Activated naive CD4-positive, alpha-beta T cell treated with anti-CD3 and anti-CD28 coated beads for 36 hours (primary cell): ENCODE data around the gene ZFP36L1. TPM values are rescaled to one million over a fixed set of nuclear protein-coding genes. Genes with fewer than 3 reads are reported as not detected.
"Not testable (repeated sequence)": the region's sequence is repeated elsewhere in the genome, so short reads cannot be mapped to it uniquely, and the experiment has no call there.

ENCODE experiments used
- CTCF ChIA-PET: fragments of 350-600 bp; sonication (Branson Sonifier 250); formaldehyde crosslinking; loops from one replicate; lab custom pipeline; 2021; ENCODE audit warnings: antibody characterized with exemption; lab: Charles Lee
- DNase-seq: peaks from one replicate; pipeline ENCODE4 v3.0.0-alpha.2; 2020
- H3K27ac Mint-ChIP-seq: one replicate; pipeline ENCODE4 v1.8.0; 2021; ENCODE audit warnings: mild to moderate bottlenecking, mixed read lengths
- H3K27me3 Mint-ChIP-seq: one replicate; pipeline ENCODE4 v1.8.0; 2021; ENCODE audit warnings: low read depth, mixed read lengths
- H3K36me3 Mint-ChIP-seq: one replicate; pipeline ENCODE4 v1.8.0; 2021; ENCODE audit warnings: low read depth, mixed read lengths
- H3K4me1 Mint-ChIP-seq: one replicate; pipeline ENCODE4 v1.8.0; 2021; ENCODE audit warnings: low read depth, mixed read lengths
- H3K4me3 Mint-ChIP-seq: one replicate; pipeline ENCODE4 v1.8.0; 2021; ENCODE audit warnings: mild to moderate bottlenecking, moderate library complexity, mixed read lengths
- H3K9me3 Mint-ChIP-seq: one replicate; pipeline ENCODE4 v1.8.0; 2021; ENCODE audit warnings: mixed read lengths
- intact Hi-C: fragments of 100-400 bp; cut with micrococcal nuclease; formaldehyde crosslinking; loops from one replicate; pipeline ENCODE4 v1.15.1; 2023
- total RNA-seq, 2 experiments: library from RNA; stranded (reverse); gene quantifications; one replicate each; pipeline ENCODE4 v1.2.3, GENCODE V29; 2021

The ZFP36L1 gene
- total RNA-seq, 2 experiments from 2014 or later = 76.8 to 85.1 TPM

GRCh38 chr14:68767248-68767645, 25.6 kb downstream of the ZFP36L1 start:
- Mint-ChIP-seq H3K9me3 (no peaks in the 10 kb centered on the region), H3K27ac (no peak overlapping the region), H3K27me3 (no peaks in the 10 kb centered on the region), H3K36me3 (no peaks in the 10 kb centered on the region), H3K4me1 (peaks cover 36% of the 10 kb centered on the region), H3K4me3 (no peak overlapping the region)
- CTCF ChIA-PET = interaction anchor here (0.8 to 1.6 kb wide), 3 partner anchors 19 to 50 kb away, joined by 3 read pairs; no protein-coding TSS in a partner anchor
- DNase-seq = no peak
- intact Hi-C loops = loop anchor here (1.0 kb wide), 1 partner anchor 49 kb away; no protein-coding TSS in a partner anchor

DNA sequence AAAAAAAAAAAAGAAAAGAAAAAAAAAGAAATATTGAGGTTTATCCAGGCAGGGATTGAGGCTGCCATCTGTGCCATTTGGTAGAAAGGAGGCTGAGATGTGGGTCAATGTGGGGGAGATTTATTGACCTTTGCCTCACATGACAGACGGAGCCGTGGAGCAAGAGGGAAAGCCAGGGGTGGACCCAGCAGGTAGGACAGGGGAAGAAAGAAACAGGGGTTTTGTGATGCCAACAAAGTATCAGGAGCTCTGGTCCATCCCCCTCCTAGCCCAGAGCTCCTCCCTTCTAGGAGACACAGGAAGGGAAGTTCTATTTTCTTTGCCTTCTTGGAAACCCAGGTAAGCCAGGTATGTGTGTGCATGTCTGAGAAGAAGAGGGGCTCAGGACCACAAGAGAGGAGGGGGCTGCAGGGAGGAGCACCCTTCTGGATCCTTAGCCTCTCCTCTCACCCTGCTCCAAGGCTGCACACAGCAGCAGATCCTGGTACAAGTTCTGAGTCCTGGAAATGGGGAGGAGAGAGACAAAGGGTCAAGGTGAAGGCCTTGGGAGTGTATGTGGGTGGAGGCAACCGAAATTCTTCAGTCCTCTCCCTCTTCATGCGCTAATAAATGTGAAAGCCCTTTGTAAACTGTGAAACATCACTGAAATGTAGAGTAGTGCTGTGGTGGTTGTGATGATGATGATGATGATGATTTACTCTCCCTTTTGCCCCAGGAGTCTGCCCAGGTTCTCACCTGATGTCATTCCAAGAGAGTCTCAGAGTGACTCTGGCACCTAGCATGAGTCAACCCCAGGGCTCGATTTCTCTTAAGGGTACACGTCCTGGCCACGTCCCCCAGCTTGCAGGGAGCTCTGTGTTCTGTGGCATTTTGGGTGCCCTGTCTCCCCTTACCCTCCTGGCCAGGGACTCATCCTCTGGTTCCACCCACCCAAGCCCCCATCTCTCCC, 26.3 kb downstream of the ZFP36L1 start:
- CTCF ChIA-PET = interaction anchor here (0.8 to 1.6 kb wide), 2 partner anchors 13 to 51 kb away, joined by 3 read pairs; no protein-coding TSS in a partner anchor
- Mint-ChIP-seq H3K9me3 (no peaks in the 10 kb centered on the region), H3K4me1 (peaks cover 30% of the 10 kb centered on the region), H3K36me3 (no peaks in the 10 kb centered on the region), H3K27me3 (no peaks in the 10 kb centered on the region), H3K4me3 (no peak overlapping the region), H3K27ac (peak overlapping the region; percentile 55)
- intact Hi-C loops = loop anchor here (1.0 kb wide), 1 partner anchor 50 kb away; no protein-coding TSS in a partner anchor
- DNase-seq = no peak

DNA sequence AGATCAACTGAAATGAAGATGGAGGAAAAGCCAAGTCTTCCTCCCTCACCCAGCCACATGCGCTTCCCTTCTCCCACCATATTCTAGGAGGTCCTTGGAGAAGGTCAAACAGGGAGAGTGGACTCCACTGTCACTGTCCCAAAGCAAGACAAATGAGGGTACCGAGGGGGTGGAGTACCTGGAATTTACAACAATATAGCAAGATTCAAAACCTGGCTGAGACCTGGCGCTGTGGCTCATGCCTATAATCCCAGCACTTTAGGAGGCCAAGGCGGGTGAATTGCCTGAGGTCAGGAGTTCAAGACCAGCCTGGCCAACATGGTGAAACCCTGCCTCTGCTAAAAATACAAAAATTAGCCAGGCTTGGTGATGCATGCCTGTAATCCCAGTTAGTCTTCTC, 29.0 kb downstream of the ZFP36L1 start:
- intact Hi-C loops, H3K4me3 Mint-ChIP-seq, H3K27ac Mint-ChIP-seq: not testable (repeated sequence)

GRCh38 chr14:68762953-68763764, 29.7 kb downstream of the ZFP36L1 start:
- H3K4me1 Mint-ChIP-seq = peaks cover 18% of the 10 kb centered on the region
- H3K27ac Mint-ChIP-seq = no peak overlapping the region
- DNase-seq = no peak
- CTCF ChIA-PET = interaction anchor here (0.7 to 1.4 kb wide), 3 partner anchors 13 to 25 kb away, joined by 3 read pairs; no protein-coding TSS in a partner anchor
- H3K36me3 Mint-ChIP-seq = no peaks in the 10 kb centered on the region
- intact Hi-C loops = no loop called here
- H3K9me3 Mint-ChIP-seq = no peaks in the 10 kb centered on the region
- H3K27me3 Mint-ChIP-seq = no peaks in the 10 kb centered on the region
- no peak overlapping the region for H3K4me3 Mint-ChIP-seq

More for the DNA sequence above, 29.0 kb downstream of the ZFP36L1 start:
- CTCF ChIA-PET, H3K9me3 Mint-ChIP-seq, H3K36me3 Mint-ChIP-seq, H3K27me3 Mint-ChIP-seq, DNase-seq: not testable (repeated sequence)
- peaks cover 18% of the 10 kb centered on the region for H3K4me1 Mint-ChIP-seq

- Mint-ChIP-seq H3K4me3 (no peak overlapping the region), H3K36me3 (no peaks in the 10 kb centered on the region), H3K27me3 (no peaks in the 10 kb centered on the region), H3K9me3 (no peaks in the 10 kb centered on the region), H3K27ac (no peak overlapping the region), H3K4me1 (peaks cover 14% of the 10 kb centered on the region)
- DNase-seq = no peak
- CTCF ChIA-PET = no interaction called here
- intact Hi-C loops = no loop called here
Measured at GRCh38 chr14:68761391-68761790, 31.5 kb downstream of the ZFP36L1 start.

DNA sequence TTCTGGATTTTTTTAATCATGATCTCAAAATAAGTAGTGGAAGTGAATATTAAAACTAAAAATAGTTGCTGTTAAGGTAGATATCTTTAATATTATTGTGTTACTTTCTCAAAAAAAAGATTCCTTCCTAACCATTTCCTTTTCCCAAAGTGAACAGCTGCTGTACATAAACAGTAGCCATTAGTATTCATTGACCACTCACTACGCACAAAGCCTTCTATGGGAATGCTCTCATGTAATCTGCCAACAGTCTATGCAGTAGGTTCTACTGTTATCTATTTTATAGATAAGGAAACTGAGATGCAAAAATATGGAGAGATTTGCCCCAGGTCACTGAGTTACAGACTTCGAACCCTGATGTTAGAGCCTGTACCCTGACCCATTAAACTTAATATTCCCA, 32.1 kb downstream of the ZFP36L1 start:
- Mint-ChIP-seq H3K4me1 (peaks cover 14% of the 10 kb centered on the region), H3K27me3 (no peaks in the 10 kb centered on the region), H3K36me3 (no peaks in the 10 kb centered on the region), H3K27ac (no peak overlapping the region), H3K4me3 (no peak overlapping the region), H3K9me3 (no peaks in the 10 kb centered on the region)
- DNase-seq = no peak
- CTCF ChIA-PET = interaction anchor here (0.7 kb wide), 1 partner anchor 348 kb away, joined by 3 read pairs; no protein-coding TSS in a partner anchor
- intact Hi-C loops = no loop called here

- Mint-ChIP-seq H3K9me3 (no peaks in the 10 kb centered on the region), H3K27ac (no peak overlapping the region), H3K4me3 (no peak overlapping the region), H3K27me3 (no peaks in the 10 kb centered on the region), H3K36me3 (no peaks in the 10 kb centered on the region), H3K4me1 (peaks cover 11% of the 10 kb centered on the region)
- CTCF ChIA-PET = interaction anchor here (0.7 kb wide), 1 partner anchor 347 kb away, joined by 3 read pairs; no protein-coding TSS in a partner anchor
- DNase-seq = no peak
- intact Hi-C loops = no loop called here
Measured at GRCh38 chr14:68759937-68760336, 32.9 kb downstream of the ZFP36L1 start.

GRCh38 chr14:68759017-68759560, 33.8 kb downstream of the ZFP36L1 start:
- no peak for DNase-seq
- CTCF ChIA-PET = interaction anchor here (1.0 kb wide), 1 partner anchor 9 kb away, joined by 3 read pairs; no protein-coding TSS in a partner anchor
- Mint-ChIP-seq H3K9me3 (no peaks in the 10 kb centered on the region), H3K4me1 (peaks cover 11% of the 10 kb centered on the region), H3K36me3 (no peaks in the 10 kb centered on the region), H3K4me3 (no peak overlapping the region), H3K27ac (peak overlapping the region; percentile 34), H3K27me3 (no peaks in the 10 kb centered on the region)
- intact Hi-C loops = no loop called here

- Mint-ChIP-seq H3K4me3 (no peak overlapping the region), H3K36me3 (no peaks in the 10 kb centered on the region), H3K9me3 (no peaks in the 10 kb centered on the region), H3K27ac (no peak overlapping the region), H3K4me1 (peaks cover 11% of the 10 kb centered on the region), H3K27me3 (no peaks in the 10 kb centered on the region)
- intact Hi-C loops = no loop called here
- CTCF ChIA-PET = interaction anchor here (1.0 to 1.7 kb wide), 2 partner anchors 8 to 10 kb away, joined by 3 to 4 read pairs; no protein-coding TSS in a partner anchor
- no peak for DNase-seq
Measured at GRCh38 chr14:68758301-68758700, 34.6 kb downstream of the ZFP36L1 start.

- Mint-ChIP-seq H3K36me3 (no peaks in the 10 kb centered on the region), H3K4me1 (peaks cover 11% of the 10 kb centered on the region), H3K9me3 (no peaks in the 10 kb centered on the region), H3K4me3 (no peak overlapping the region), H3K27me3 (no peaks in the 10 kb centered on the region), H3K27ac (no peak overlapping the region)
- intact Hi-C loops = no loop called here
- CTCF ChIA-PET = interaction anchor here (0.6 to 1.7 kb wide), 5 partner anchors 9 to 72 kb away, joined by 3 to 4 read pairs (median 3); no protein-coding TSS in a partner anchor
- no peak for DNase-seq
Measured at GRCh38 chr14:68757618-68758081, 35.2 kb downstream of the ZFP36L1 start.

- DNase-seq = no peak
- peaks cover 11% of the 10 kb centered on the region for H3K4me1 Mint-ChIP-seq
- no peaks in the 10 kb centered on the region for H3K36me3 Mint-ChIP-seq
- no peak overlapping the region for H3K4me3 Mint-ChIP-seq
- CTCF ChIA-PET = interaction anchor here (0.6 to 1.7 kb wide), 4 partner anchors 8 to 86 kb away, joined by 3 to 4 read pairs (median 4); no protein-coding TSS in a partner anchor
- H3K9me3 Mint-ChIP-seq = no peaks in the 10 kb centered on the region
- H3K27ac Mint-ChIP-seq = no peak overlapping the region
- no peaks in the 10 kb centered on the region for H3K27me3 Mint-ChIP-seq
- intact Hi-C loops = no loop called here
Measured at GRCh38 chr14:68756734-68757133, 36.1 kb downstream of the ZFP36L1 start.
